ENCODE results near the gene CAAP1. TPM values are rescaled to one million over a fixed set of nuclear protein-coding genes. Genes with fewer than 3 reads are reported as not detected.
"Not testable (repeated sequence)": the region's sequence is repeated elsewhere in the genome, so short reads cannot be mapped to it uniquely, and the experiment has no call there.

Gene CAAP1
- polyA plus RNA-seq, 1 donor (not counting 4 experiments of a cell fraction or from before 2014, with no cell fraction given), result 14.4 TPM

DNA sequence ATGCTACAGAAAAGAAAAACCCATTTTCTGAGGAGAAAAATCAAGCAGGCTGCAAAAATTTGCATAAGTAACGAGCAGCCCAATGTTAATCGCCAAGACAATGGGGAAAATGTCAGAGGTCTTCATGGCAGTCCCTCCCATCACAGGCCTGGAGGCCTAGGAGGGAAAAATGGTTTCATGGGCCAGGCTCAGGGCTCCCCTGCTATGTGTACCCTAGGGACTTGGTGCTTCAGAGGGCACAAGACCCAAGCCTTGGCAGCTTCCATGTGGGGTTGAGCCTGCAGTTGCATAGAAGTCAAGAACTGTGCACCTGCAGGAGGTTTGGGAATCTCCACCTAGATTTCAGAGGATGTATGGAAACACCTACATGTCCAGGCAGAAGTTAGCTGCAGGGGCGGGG lies 10.4 kb downstream of the CAAP1 start:
- dilution Hi-C loops (cut with MboI; ENCODE audit: extremely low pct_ligation_motif_present, low sequenced_read_pairs), result no loop called here
- peaks cover 4% of the 10 kb centered on the region for H3K9me3 ChIP-seq (ENCODE audit: control insufficient read depth, low read depth, low read length)
- no peak overlapping the region for H3K4me3 ChIP-seq (ENCODE audit: control insufficient read depth in 2 of 3, extremely low read depth in 1 of 3, insufficient read depth in 2 of 3, low read depth in 1 of 3, low read length in 3 of 3)
- no peak overlapping the region for H2AFZ ChIP-seq (ENCODE audit: control insufficient read depth, low read length)
- H3K27me3 ChIP-seq (ENCODE audit: control insufficient read depth, extremely low read depth, insufficient read depth, low read length), result no peaks in the 10 kb centered on the region
- H3K9me1 ChIP-seq (ENCODE audit: control insufficient read depth, extremely low read depth, insufficient read depth, low read length), result no peaks in the 10 kb centered on the region
- H4K20me1 ChIP-seq (ENCODE audit: control insufficient read depth, extremely low read depth, insufficient read depth, low read length), result no peaks in the 10 kb centered on the region
- H3K36me3 ChIP-seq (ENCODE audit: control insufficient read depth in 2 of 2, extremely low read depth in 1 of 2, insufficient read depth in 2 of 2, low read length in 2 of 2), result peaks cover 4 to 5% of the 10 kb centered on the region in 2 experiments
- FAIRE-seq, result no peak
- TF ChIP-seq EZH2 (IDR thresholded peaks at IDR 0.05; ENCODE audit: low read length), result no peak
- TF ChIP-seq, protein P1, sequence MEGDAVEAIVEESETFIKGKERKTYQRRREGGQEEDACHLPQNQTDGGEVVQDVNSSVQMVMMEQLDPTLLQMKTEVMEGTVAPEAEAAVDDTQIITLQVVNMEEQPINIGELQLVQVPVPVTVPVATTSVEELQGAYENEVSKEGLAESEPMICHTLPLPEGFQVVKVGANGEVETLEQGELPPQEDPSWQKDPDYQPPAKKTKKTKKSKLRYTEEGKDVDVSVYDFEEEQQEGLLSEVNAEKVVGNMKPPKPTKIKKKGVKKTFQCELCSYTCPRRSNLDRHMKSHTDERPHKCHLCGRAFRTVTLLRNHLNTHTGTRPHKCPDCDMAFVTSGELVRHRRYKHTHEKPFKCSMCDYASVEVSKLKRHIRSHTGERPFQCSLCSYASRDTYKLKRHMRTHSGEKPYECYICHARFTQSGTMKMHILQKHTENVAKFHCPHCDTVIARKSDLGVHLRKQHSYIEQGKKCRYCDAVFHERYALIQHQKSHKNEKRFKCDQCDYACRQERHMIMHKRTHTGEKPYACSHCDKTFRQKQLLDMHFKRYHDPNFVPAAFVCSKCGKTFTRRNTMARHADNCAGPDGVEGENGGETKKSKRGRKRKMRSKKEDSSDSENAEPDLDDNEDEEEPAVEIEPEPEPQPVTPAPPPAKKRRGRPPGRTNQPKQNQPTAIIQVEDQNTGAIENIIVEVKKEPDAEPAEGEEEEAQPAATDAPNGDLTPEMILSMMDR (optimal IDR thresholded peaks at IDR 0.05 in 1 of 3, IDR thresholded peaks at IDR 0.05 in 1 of 3, conservative IDR thresholded peaks at IDR 0.05 in 1 of 3; ENCODE audit: extremely low read depth in 1 of 3, insufficient read depth in 2 of 3, low read length in 3 of 3), result no peak
- H3K79me2 ChIP-seq (ENCODE audit: control insufficient read depth, insufficient read depth, low read length), result peaks cover 1% of the 10 kb centered on the region
- no peaks in the 10 kb centered on the region for H3K4me1 ChIP-seq (ENCODE audit: control insufficient read depth, extremely low read depth, insufficient read depth, low read length)
- no peak overlapping the region for H3K27ac ChIP-seq (ENCODE audit: control insufficient read depth, insufficient read depth, low read length)
- H3K9ac ChIP-seq (ENCODE audit: control insufficient read depth, extremely low read depth, insufficient read depth, low read length), result no peak overlapping the region
- H3K4me2 ChIP-seq (ENCODE audit: control insufficient read depth, extremely low read depth, insufficient read depth, low read depth, low read length), result no peak overlapping the region
- DNase-seq (ENCODE audit: low read depth, low spot score), result no peak

DNA sequence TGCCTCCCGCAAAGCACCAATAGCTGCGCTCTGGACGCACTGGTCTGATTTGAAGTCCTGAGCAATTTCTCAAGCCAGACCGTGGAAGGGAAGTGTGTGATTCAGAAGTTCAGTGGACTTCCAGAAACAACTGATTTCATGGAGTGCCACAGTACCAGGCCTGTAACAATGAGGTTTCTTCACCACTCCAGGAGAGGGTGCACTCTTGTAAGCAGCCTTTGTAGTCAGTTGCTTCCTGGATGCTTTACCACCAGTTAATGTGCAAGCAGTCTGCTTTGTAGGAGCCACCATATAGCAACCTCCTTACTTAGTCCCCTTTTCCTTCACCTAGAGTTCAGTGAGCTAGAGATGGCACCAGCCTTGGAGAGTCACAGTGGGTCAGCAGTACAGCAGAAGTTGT lies 12.3 kb downstream of the CAAP1 start:
- Histone ChIP-seq H3K27me3 (ENCODE audit: control insufficient read depth, extremely low read depth, insufficient read depth, low read length) (no peaks in the 10 kb centered on the region), H3K9me3 (ENCODE audit: control insufficient read depth, low read depth, low read length) (peaks cover 4% of the 10 kb centered on the region), H3K4me1 (ENCODE audit: control insufficient read depth, extremely low read depth, insufficient read depth, low read length) (no peaks in the 10 kb centered on the region), H3K79me2 (ENCODE audit: control insufficient read depth, insufficient read depth, low read length) (no peaks in the 10 kb centered on the region), H4K20me1 (ENCODE audit: control insufficient read depth, extremely low read depth, insufficient read depth, low read length) (no peaks in the 10 kb centered on the region), H3K9ac (ENCODE audit: control insufficient read depth, extremely low read depth, insufficient read depth, low read length) (no peak overlapping the region), H3K9me1 (ENCODE audit: control insufficient read depth, extremely low read depth, insufficient read depth, low read length) (no peaks in the 10 kb centered on the region), H3K4me2 (ENCODE audit: control insufficient read depth, extremely low read depth, insufficient read depth, low read depth, low read length) (no peak overlapping the region), H3K27ac (ENCODE audit: control insufficient read depth, insufficient read depth, low read length) (no peak overlapping the region), H2AFZ (ENCODE audit: control insufficient read depth, low read length) (no peak overlapping the region), H3K4me3 (ENCODE audit: control insufficient read depth in 2 of 3, extremely low read depth in 1 of 3, insufficient read depth in 2 of 3, low read depth in 1 of 3, low read length in 3 of 3) (no peak overlapping the region), H3K36me3 (ENCODE audit: control insufficient read depth in 2 of 2, extremely low read depth in 1 of 2, insufficient read depth in 2 of 2, low read length in 2 of 2) (peaks cover 4 to 5% of the 10 kb centered on the region in 2 experiments)
- no peak for TF ChIP-seq EZH2 (IDR thresholded peaks at IDR 0.05; ENCODE audit: low read length)
- TF ChIP-seq, protein P1 (optimal IDR thresholded peaks at IDR 0.05 in 1 of 3, IDR thresholded peaks at IDR 0.05 in 1 of 3, conservative IDR thresholded peaks at IDR 0.05 in 1 of 3; ENCODE audit: extremely low read depth in 1 of 3, insufficient read depth in 2 of 3, low read length in 3 of 3), result no peak
- DNase-seq (ENCODE audit: low read depth, low spot score) (no peak), FAIRE-seq (no peak)
- dilution Hi-C loops (cut with MboI; ENCODE audit: extremely low pct_ligation_motif_present, low sequenced_read_pairs), result no loop called here

DNA sequence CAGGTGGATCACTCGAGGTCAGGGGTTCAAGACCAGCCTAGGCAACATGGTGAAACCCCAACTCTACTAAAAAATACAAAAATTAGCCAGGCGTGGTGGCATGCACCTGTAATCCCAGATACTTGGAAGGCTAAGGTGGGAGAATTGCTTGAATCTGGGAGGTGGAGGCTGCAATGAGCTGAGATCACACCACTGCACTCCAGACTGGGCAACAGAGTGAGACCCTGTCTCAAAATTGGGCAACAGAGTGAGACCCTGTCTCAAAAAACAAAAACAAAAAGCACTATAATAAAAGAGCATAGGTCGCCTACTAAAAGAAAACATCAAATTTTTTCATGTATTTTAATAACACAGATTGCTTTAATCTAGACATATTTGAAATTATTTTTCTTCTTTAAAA lies 17.4 kb downstream of the CAAP1 start:
- H3K27me3 ChIP-seq (ENCODE audit: control insufficient read depth, extremely low read depth, insufficient read depth, low read length); H3K4me3 ChIP-seq (ENCODE audit: control insufficient read depth in 2 of 3, extremely low read depth in 1 of 3, insufficient read depth in 2 of 3, low read depth in 1 of 3, low read length in 3 of 3); H4K20me1 ChIP-seq (ENCODE audit: control insufficient read depth, extremely low read depth, insufficient read depth, low read length); H3K79me2 ChIP-seq (ENCODE audit: control insufficient read depth, insufficient read depth, low read length); H3K4me1 ChIP-seq (ENCODE audit: control insufficient read depth, extremely low read depth, insufficient read depth, low read length); DNase-seq (ENCODE audit: low read depth, low spot score); H2AFZ ChIP-seq (ENCODE audit: control insufficient read depth, low read length); dilution Hi-C loops (cut with MboI; ENCODE audit: extremely low pct_ligation_motif_present, low sequenced_read_pairs); FAIRE-seq; H3K9ac ChIP-seq (ENCODE audit: control insufficient read depth, extremely low read depth, insufficient read depth, low read length); H3K4me2 ChIP-seq (ENCODE audit: control insufficient read depth, extremely low read depth, insufficient read depth, low read depth, low read length); H3K9me1 ChIP-seq (ENCODE audit: control insufficient read depth, extremely low read depth, insufficient read depth, low read length); H3K27ac ChIP-seq (ENCODE audit: control insufficient read depth, insufficient read depth, low read length); H3K36me3 ChIP-seq (ENCODE audit: control insufficient read depth in 2 of 2, extremely low read depth in 1 of 2, insufficient read depth in 2 of 2, low read length in 2 of 2); H3K9me3 ChIP-seq (ENCODE audit: control insufficient read depth, low read depth, low read length): not testable (repeated sequence)
